WI38 (cell line): ENCODE measurements around the gene SLC9A9.
A peak's percentile ranks its signal among the peaks of the same experiment; 100 is the strongest.

Experiments
- H3K4me3 ChIP-seq: 2 replicates; pipeline ENCODE4 v1.5.1; 2011; ENCODE audit warnings: low read depth, mild to moderate bottlenecking, control low read depth, low read length
- CTCF ChIP-seq: IDR thresholded peaks from 2 replicates; pipeline ENCODE4 v1.5.1; 2012; ENCODE audit warnings: low read depth, mild to moderate bottlenecking, control low read depth, low read length

SLC9A9 gene

GRCh38 chr3:143652118-143652517 is 196.2 kb downstream of the SLC9A9 start:
- no peak for TF ChIP-seq CTCF
- H3K4me3 ChIP-seq, result no peak overlapping the region

GRCh38 chr3:143650827-143651226 is 197.4 kb downstream of the SLC9A9 start:
- TF ChIP-seq CTCF, result no peak
- no peak overlapping the region for H3K4me3 ChIP-seq

- TF ChIP-seq CTCF, result no peak
- H3K4me3 ChIP-seq, result no peak overlapping the region
Observed at GRCh38 chr3:143650120-143650519, 198.1 kb downstream of the SLC9A9 start.

- TF ChIP-seq CTCF, result no peak
- H3K4me3 ChIP-seq, result no peak overlapping the region
Observed at GRCh38 chr3:143648708-143649107, 199.6 kb downstream of the SLC9A9 start.

- H3K4me3 ChIP-seq, result no peak overlapping the region
- no peak for TF ChIP-seq CTCF
Observed at GRCh38 chr3:143648218-143648617, 200.1 kb downstream of the SLC9A9 start.

- H3K4me3 ChIP-seq, result no peak overlapping the region
- TF ChIP-seq CTCF, result peak; percentile 38; the same call in 1 of the 2 replicates
Observed at GRCh38 chr3:143644370-143645089, 203.7 kb downstream of the SLC9A9 start.

GRCh38 chr3:143643905-143644304 is 204.4 kb downstream of the SLC9A9 start:
- no peak overlapping the region for H3K4me3 ChIP-seq
- TF ChIP-seq CTCF, result no peak
